Hematopoietic multipotent progenitor cell treated with erythropoietin and hydrocortisone succinate and interleukin-3 and kit ligand, for 17 days (in vitro differentiated cells): Measurements from ENCODE around the gene UMOD.

Experiments used
- DNase-seq: peaks from one replicate; pipeline ENCODE4 v3.0.0-alpha.2; 2015; ENCODE audit warnings: low spot score

The UMOD gene

GRCh38 chr16:20300312-20301097 is 52.0 kb downstream of the UMOD start:
- peak; percentile 42 for DNase-seq

DNA sequence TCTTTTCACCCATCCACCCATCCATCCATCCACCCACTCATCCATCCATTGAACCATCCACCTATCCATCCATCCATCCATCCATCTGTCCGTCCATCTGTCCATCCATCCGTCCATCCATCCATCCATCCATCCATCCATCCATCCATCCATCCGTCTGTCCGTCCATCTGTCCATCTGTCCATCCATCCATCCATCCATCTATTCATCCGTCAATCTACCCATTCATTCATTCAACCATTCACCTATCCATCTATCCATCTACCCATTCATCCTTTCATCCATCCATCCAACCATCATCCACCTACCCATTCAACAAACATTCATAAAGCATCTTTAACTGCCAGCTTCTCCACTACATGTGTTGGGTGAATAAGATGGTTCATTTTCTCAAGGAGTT is 54.1 kb downstream of the UMOD start:
- DNase-seq: no peak

DNA sequence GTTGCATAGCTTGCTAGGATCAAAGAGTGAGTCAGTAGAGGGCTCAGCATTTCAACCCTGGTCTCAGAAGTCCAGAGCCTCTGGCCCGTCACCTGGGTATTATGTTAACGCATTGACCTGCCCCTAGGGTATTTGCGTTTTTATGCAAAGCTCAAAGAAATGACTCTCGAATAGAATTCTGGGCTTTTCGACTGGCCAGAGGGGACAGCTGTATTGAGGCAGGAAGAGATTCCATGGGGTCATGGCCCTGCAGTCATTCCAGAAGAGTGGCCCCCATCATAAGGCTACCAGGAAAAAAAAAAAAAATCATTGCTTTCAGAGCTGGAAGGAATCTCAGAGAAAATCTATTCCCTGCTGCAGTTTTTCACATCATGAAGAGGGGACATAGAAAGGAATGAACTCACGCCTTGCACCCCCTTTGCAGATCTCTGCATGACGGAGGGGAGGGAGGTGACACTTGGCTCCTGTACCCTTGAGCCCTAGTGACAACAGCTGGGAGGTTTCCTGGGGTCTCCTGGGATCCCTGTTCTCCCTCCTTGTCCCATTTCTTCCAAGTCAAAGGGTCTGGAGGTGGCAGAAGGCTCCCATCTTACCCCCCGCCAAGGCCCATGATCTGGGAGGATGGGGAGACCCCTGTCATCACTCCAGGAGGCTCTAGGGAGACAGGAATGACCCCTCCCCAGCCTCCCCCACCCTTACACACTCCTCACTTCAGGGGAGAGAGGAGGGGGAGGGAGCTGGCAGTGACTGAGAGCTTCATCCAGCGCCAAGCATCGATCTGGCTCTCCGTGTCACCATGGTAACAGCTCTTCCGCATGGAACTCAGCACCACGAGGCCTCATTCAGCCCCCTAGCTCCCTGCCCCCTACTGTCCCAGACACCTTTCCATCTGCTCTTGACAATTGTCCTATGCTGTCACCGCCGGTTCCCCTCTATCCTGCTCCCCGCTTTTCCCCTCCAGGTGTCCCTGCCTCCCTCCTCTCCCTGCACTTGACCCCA is 61.0 kb downstream of the UMOD start:
- no peak for DNase-seq

GRCh38 chr16:20289571-20289970 is 62.9 kb downstream of the UMOD start:
- DNase-seq: no peak

GRCh38 chr16:20285993-20286499 is 66.5 kb downstream of the UMOD start:
- no peak for DNase-seq
